Transverse colon (tissue), 4 donors: ENCODE results near the gene MB21D2.

Experiments used
- EP300 ChIP-seq: sonication (generic); formaldehyde crosslinking; IDR thresholded peaks from one replicate; pipeline ENCODE4 v1.6.1; 2017; ENCODE audit warnings: antibody characterized with exemption, low read depth
- POLR2A ChIP-seq: fragments of 450-650 bp; IDR thresholded peaks from one replicate; pipeline ENCODE4 v1.6.1; 2016; ENCODE audit warnings: antibody characterized with exemption, mild to moderate bottlenecking, moderate library complexity
- POLR2AphosphoS5 ChIP-seq, 3 donors: sonication (generic); formaldehyde crosslinking; IDR thresholded peaks; one replicate each; pipeline ENCODE4 v1.6.1; 2016; ENCODE audit warnings: antibody characterized with exemption in 3 of 3
- TF ChIP-seq, protein P1 (sequence below), 5 experiments: fragments of 200-600 bp in 3 of 5; fragments of 450-650 bp in 2 of 5; sonication (generic) in 3 of 5; IDR thresholded peaks; 1 replicate in 2 of 5; 2 replicates in 3 of 5; pipeline ENCODE4 v1.5.1; 2016 to 2017; ENCODE audit warnings: antibody characterized with exemption in 5 of 5, inconsistent platforms in 3 of 5, mild to moderate bottlenecking in 2 of 5, moderate library complexity in 1 of 5

DNA sequence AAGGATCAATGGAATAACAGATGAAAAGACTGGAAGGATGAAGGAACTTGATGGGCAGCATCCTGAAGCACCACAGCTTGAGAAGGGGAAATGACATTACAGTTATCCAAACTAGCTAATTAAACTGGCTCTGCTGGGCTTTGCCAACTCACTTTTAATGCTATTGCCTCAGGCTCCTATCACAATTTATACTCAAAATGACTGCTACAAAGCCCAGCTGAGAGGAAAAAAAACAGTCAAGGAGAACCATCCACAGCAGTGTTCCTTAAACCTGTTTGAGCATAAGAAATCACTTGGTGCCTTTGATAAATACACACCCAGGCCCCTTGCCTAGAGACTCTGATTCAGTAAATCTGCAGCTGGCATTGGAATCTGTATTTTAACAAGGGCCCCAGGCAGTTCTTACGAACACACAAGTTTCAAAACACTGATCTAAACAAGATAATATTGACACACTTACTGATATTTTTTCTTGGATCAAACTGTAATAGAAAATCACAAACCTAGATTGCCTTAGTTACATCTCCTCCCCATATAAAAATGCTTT, 85.8 kb downstream of the MB21D2 start:
- TF ChIP-seq, protein P1, sequence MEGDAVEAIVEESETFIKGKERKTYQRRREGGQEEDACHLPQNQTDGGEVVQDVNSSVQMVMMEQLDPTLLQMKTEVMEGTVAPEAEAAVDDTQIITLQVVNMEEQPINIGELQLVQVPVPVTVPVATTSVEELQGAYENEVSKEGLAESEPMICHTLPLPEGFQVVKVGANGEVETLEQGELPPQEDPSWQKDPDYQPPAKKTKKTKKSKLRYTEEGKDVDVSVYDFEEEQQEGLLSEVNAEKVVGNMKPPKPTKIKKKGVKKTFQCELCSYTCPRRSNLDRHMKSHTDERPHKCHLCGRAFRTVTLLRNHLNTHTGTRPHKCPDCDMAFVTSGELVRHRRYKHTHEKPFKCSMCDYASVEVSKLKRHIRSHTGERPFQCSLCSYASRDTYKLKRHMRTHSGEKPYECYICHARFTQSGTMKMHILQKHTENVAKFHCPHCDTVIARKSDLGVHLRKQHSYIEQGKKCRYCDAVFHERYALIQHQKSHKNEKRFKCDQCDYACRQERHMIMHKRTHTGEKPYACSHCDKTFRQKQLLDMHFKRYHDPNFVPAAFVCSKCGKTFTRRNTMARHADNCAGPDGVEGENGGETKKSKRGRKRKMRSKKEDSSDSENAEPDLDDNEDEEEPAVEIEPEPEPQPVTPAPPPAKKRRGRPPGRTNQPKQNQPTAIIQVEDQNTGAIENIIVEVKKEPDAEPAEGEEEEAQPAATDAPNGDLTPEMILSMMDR (IDR thresholded peaks at IDR 0.05) = no peak
- TF ChIP-seq POLR2A (no peak), EP300 (no peak), POLR2AphosphoS5 (IDR thresholded peaks at IDR 0.05) (no peak)
